Neural crest cell (in vitro differentiated cells): ENCODE measurements around the gene STK33. TPM values are rescaled to one million over a fixed set of nuclear protein-coding genes. Genes with fewer than 3 reads are reported as not detected.
A peak's percentile ranks its signal among the peaks of the same experiment; 100 is the strongest.

Experiments
- DNase-seq: peaks from one replicate; pipeline ENCODE4 v3.0.0; 2021; ENCODE audit warnings: low read depth, mixed read lengths, low spot score
- H3K27ac Mint-ChIP-seq: one replicate; pipeline ENCODE4 v1.8.0; 2021; ENCODE audit warnings: mild to moderate bottlenecking, mixed read lengths; ENCODE audit not compliant: unreplicated experiment
- H3K27me3 Mint-ChIP-seq: 2 replicates; pipeline ENCODE4 v1.8.0; 2021; ENCODE audit warnings: low read depth, mild to moderate bottlenecking, mixed read lengths
- H3K36me3 Mint-ChIP-seq: 2 replicates; pipeline ENCODE4 v1.8.0; 2021; ENCODE audit warnings: low read depth, mild to moderate bottlenecking, mixed read lengths
- H3K4me1 Mint-ChIP-seq: 2 replicates; pipeline ENCODE4 v1.8.0; 2021; ENCODE audit warnings: mixed read lengths
- H3K4me3 Mint-ChIP-seq: one replicate; pipeline ENCODE4 v1.8.0; 2021; ENCODE audit warnings: mild to moderate bottlenecking, mixed read lengths
- H3K9me3 Mint-ChIP-seq: 2 replicates; pipeline ENCODE4 v1.8.0; 2021; ENCODE audit warnings: mixed read lengths
- CTCF ChIP-seq: fragments of 200-600 bp; sonication (generic); conservative IDR thresholded peaks from 2 replicates; pipeline ENCODE4 v1.5.0; 2021; ENCODE audit warnings: antibody characterized with exemption, mild to moderate bottlenecking
- total RNA-seq: library from RNA; stranded (reverse); gene quantifications from 2 replicates; pipeline ENCODE4 v1.2.1, GENCODE V29; 2021

Gene STK33
- total RNA-seq, 1 donor from 2014 or later, result 17.3 TPM

GRCh38 chr11:8384199-8384821 lies 209.7 kb downstream of the STK33 start:
- Mint-ChIP-seq H3K36me3 (peaks cover 5% of the 10 kb centered on the region), H3K27me3 (no peaks in the 10 kb centered on the region), H3K9me3 (peaks cover 8% of the 10 kb centered on the region), H3K4me1 (peaks cover 31% of the 10 kb centered on the region), H3K4me3 (no peak overlapping the region), H3K27ac (peak overlapping the region; percentile 25)
- peak; percentile 31 for TF ChIP-seq CTCF
- DNase-seq, result no peak

GRCh38 chr11:8383627-8384026 lies 210.4 kb downstream of the STK33 start:
- H3K36me3 Mint-ChIP-seq, result peaks cover 5% of the 10 kb centered on the region
- H3K4me3 Mint-ChIP-seq, result no peak overlapping the region
- H3K27me3 Mint-ChIP-seq, result no peaks in the 10 kb centered on the region
- no peak for DNase-seq
- no peak overlapping the region for H3K27ac Mint-ChIP-seq
- peaks cover 24% of the 10 kb centered on the region for H3K4me1 Mint-ChIP-seq
- peaks cover 8% of the 10 kb centered on the region for H3K9me3 Mint-ChIP-seq
- TF ChIP-seq CTCF, result no peak

GRCh38 chr11:8383227-8383626 lies 210.8 kb downstream of the STK33 start:
- DNase-seq, result no peak
- Mint-ChIP-seq H3K27ac (no peak overlapping the region), H3K9me3 (peaks cover 8% of the 10 kb centered on the region), H3K27me3 (no peaks in the 10 kb centered on the region), H3K36me3 (peaks cover 5% of the 10 kb centered on the region), H3K4me1 (peaks cover 22% of the 10 kb centered on the region), H3K4me3 (no peak overlapping the region)
- TF ChIP-seq CTCF, result no peak

GRCh38 chr11:8382436-8383053 lies 211.5 kb downstream of the STK33 start:
- DNase-seq, result no peak
- Mint-ChIP-seq H3K4me1 (peaks cover 22% of the 10 kb centered on the region), H3K36me3 (peaks cover 5% of the 10 kb centered on the region), H3K27ac (peak overlapping the region; percentile 24), H3K27me3 (no peaks in the 10 kb centered on the region), H3K9me3 (peaks cover 8% of the 10 kb centered on the region), H3K4me3 (no peak overlapping the region)
- TF ChIP-seq CTCF, result no peak

- peaks cover 5% of the 10 kb centered on the region for H3K36me3 Mint-ChIP-seq
- TF ChIP-seq CTCF, result no peak
- no peaks in the 10 kb centered on the region for H3K27me3 Mint-ChIP-seq
- H3K9me3 Mint-ChIP-seq, result peaks cover 8% of the 10 kb centered on the region
- H3K4me3 Mint-ChIP-seq, result no peak overlapping the region
- peaks cover 17% of the 10 kb centered on the region for H3K4me1 Mint-ChIP-seq
- DNase-seq, result no peak
- peak overlapping the region; percentile 68 for H3K27ac Mint-ChIP-seq
These were observed 212.1 kb downstream of the STK33 start for GRCh38 chr11:8381871-8382396.
